Femur (tissue), 1 donor: Measurements from ENCODE around the gene GALK1.
A peak's percentile ranks its signal among the peaks of the same experiment; 100 is the strongest.

Experiments
- DNase-seq: peaks from one replicate; pipeline ENCODE4 v3.0.0-alpha.2; 2017

The GALK1 gene

DNA sequence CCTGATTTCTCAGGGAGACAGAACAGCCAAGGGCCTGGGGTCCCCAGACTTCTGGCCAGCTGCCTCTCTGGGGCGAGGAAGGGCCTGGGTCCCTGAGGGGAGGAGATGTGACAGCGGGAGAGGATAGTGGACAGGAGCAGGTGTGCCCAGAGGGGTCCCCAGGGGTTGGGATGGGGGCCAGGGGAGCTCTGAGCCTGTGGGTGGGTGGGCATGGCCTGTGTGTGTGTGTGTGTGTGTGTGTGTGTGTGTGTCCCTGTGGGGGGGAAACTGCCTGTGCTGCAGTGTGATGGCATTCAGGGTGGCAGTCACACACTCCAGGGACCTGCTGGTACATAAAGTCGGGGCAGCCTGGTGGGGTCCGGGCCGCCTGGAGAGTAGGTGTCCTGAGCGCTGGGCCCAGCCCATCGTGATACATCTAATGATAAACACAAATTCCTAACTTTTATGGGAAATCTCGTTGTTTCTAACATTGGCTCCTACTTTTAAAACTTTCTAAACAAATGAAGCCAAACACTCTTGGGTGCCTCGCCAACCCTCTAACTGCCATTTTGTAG, 42.4 kb downstream of the GALK1 start:
- no peak for DNase-seq

DNA sequence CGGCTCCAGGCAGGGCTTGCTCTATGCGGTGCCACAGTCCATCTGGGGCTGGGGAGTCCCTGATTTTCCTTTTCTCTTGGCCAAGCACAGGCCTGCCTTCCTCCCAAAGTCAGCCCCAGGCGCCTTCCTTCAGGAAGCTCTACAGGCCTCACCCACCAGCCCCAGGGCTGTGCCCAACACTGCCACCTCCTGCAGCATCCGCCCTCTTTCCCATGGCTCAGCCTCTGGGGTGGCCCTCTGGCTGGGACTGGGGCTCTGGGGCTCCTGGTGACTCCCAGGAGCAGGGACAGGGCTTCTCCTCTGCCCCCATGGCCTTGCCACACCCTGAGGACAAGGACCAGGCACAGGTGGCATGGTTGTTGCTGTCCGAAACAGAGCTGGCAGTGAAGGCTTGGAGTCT, 42.9 kb downstream of the GALK1 start:
- DNase-seq = no peak

DNA sequence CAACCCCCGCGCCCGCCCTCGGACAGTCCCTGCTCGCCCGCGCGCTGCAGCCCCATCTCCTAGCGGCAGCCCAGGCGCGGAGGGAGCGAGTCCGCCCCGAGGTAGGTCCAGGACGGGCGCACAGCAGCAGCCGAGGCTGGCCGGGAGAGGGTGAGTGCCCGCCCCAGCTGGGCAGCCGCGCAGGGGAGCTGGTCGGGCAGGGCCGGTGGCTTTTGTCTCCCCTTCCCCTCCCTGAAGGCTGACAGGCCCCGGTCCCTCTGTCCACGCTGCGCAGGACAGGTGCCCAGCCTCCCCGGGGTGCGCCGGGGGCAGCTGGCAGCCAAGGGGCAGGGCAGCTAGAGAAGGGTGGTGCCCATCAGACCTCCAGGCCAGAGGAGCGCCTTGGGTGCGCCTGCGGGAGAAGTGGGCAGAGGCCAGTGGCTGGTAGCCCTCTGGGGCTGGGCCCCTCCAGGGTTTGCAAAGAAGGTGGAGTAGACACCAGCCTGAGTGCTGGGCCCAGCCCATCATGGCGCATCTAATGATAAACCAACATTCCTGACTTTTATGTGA, 43.5 kb downstream of the GALK1 start:
- DNase-seq = no peak

DNA sequence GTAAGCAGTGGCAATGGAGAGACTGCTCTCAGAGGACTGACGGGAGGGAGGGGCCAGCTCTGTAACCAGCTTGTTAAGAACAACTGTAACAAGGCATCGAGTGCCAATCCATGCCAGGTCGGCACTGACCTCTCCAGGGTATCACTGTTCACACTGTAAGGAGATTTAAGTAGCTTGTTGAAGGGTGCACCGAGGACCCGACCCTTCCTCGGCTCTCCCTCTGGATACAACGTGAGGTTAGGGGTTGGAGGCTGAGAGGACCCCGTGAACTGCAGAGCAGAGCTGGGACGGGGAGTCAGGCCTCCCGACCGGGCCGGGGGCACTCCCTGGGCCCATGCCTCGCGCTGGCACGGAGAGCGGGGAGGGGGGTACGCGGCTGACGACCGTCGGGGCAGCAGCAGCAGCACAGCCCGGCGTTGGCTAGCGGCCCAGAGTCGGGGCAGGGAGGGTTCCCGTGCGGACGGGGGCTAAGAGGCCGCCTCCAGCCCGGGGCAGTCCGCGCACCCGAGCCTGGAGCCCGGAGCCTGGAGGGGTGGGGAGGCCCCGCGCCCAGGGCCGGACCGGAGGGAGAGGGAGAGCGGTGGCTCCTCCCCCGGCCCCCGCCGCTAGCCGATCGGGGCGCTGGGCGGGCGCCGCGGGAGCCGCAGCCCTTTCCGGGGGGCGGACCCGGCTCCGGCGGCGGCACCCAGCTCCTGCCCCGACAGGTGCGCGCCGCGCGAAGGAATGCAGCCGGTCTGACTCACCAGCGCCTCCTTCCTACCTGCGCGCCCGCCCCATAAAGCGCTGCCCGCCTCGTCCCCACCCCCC, 44.1 kb downstream of the GALK1 start, which contains the start of gene ITGB4:
ITGB4 (plus strand) TSS at position 804 of the 807 bp plus-strand sequence. CDS start 3,245 bp downstream, outside the sequence.
- DNase-seq = peak; percentile 47

DNA sequence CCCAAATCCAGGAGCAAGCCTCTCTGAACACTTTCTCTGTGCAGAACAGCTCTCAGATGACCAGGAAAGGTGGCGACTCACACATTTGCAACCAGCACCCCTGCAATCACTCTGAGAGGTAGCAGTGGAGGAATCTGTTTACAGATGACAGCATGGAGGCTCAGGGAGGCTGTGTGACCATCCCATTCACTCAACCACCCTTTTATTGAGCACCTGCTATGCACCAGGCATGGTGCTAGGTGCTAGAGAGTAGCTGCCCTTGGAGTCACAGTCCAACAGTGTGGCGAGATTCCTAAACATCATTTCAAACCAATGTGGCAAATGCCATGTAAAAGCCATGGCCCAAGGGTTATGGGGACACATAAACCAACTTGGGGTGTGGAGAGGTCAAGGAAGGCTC, 45.3 kb downstream of the GALK1 start:
- no peak for DNase-seq

- no peak for DNase-seq
These were observed 52.5 kb downstream of the GALK1 start for GRCh38 chr17:75712446-75712845.
